ENCODE results near the gene OR6B2. TPM values are rescaled to one million over a fixed set of nuclear protein-coding genes. Genes with fewer than 3 reads are reported as not detected.

Gene OR6B2
- polyA plus RNA-seq, 1 donor from 2014 or later: not detected

DNA sequence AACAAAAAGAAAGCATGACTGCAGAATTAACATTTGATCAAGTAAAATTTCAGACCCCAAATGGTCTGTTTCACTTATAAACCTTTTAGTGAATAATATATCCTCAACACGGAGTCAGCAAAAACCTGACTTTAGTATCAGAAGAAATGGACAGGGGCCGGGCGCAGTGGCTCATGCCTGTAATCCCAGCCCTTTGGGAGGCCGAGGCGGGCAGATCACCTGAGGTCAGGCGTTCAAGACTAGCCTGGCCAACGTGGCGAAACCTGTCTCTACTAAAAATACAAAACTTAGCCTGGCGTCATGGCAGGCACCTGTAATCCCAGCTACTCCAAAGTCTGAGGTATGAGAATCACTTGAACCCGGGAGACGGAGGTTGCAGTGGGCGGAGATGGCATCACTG, 20.0 kb upstream of the OR6B2 start:
- Histone ChIP-seq H3K9ac (ENCODE audit: low read length) (no peak overlapping the region), H3K27me3 (ENCODE audit: insufficient read depth, low read depth, low read length) (no peaks in the 10 kb centered on the region), H3K36me3 (ENCODE audit: insufficient read depth, low read length) (no peaks in the 10 kb centered on the region), H3K4me3 (ENCODE audit: low read length) (no peak overlapping the region), H3K27ac (ENCODE audit: low read length) (no peak overlapping the region), H3K79me2 (replicated peaks; ENCODE audit: insufficient read depth, low read length) (no peaks in the 10 kb centered on the region), H3F3A (ENCODE audit: insufficient read depth, low read length, poor library complexity, severe bottlenecking) (no peaks in the 10 kb centered on the region), H3K4me2 (ENCODE audit: low read length) (no peak overlapping the region), H3K9me3 (ENCODE audit: low read length) (no peaks in the 10 kb centered on the region), H2AFZ (ENCODE audit: low read depth, low read length) (no peak overlapping the region), H4K20me1 (ENCODE audit: insufficient read depth) (no peaks in the 10 kb centered on the region), H3K9me2 (ENCODE audit: insufficient read depth, low read length) (no peaks in the 10 kb centered on the region)
- TF ChIP-seq RAD21 (conservative IDR thresholded peaks at IDR 0.05) (no peak), POLR2AphosphoS5 (IDR thresholded peaks at IDR 0.05) (no peak), SMC3 (conservative IDR thresholded peaks at IDR 0.05; ENCODE audit: poor library complexity) (no peak), EZH2 (IDR thresholded peaks at IDR 0.05; ENCODE audit: borderline replicate concordance, insufficient read depth, low read length, poor library complexity, severe bottlenecking) (no peak), MXI1 (conservative IDR thresholded peaks at IDR 0.05; ENCODE audit: poor library complexity, severe bottlenecking) (no peak), TAF1 (IDR thresholded peaks at IDR 0.05; ENCODE audit: low read depth) (no peak), EP300 (conservative IDR thresholded peaks at IDR 0.05; ENCODE audit: poor library complexity, severe bottlenecking) (no peak)
- TF ChIP-seq, protein P1, sequence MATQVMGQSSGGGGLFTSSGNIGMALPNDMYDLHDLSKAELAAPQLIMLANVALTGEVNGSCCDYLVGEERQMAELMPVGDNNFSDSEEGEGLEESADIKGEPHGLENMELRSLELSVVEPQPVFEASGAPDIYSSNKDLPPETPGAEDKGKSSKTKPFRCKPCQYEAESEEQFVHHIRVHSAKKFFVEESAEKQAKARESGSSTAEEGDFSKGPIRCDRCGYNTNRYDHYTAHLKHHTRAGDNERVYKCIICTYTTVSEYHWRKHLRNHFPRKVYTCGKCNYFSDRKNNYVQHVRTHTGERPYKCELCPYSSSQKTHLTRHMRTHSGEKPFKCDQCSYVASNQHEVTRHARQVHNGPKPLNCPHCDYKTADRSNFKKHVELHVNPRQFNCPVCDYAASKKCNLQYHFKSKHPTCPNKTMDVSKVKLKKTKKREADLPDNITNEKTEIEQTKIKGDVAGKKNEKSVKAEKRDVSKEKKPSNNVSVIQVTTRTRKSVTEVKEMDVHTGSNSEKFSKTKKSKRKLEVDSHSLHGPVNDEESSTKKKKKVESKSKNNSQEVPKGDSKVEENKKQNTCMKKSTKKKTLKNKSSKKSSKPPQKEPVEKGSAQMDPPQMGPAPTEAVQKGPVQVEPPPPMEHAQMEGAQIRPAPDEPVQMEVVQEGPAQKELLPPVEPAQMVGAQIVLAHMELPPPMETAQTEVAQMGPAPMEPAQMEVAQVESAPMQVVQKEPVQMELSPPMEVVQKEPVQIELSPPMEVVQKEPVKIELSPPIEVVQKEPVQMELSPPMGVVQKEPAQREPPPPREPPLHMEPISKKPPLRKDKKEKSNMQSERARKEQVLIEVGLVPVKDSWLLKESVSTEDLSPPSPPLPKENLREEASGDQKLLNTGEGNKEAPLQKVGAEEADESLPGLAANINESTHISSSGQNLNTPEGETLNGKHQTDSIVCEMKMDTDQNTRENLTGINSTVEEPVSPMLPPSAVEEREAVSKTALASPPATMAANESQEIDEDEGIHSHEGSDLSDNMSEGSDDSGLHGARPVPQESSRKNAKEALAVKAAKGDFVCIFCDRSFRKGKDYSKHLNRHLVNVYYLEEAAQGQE (IDR thresholded peaks at IDR 0.05; ENCODE audit: borderline replicate concordance): no peak
- TF ChIP-seq, protein P2, sequence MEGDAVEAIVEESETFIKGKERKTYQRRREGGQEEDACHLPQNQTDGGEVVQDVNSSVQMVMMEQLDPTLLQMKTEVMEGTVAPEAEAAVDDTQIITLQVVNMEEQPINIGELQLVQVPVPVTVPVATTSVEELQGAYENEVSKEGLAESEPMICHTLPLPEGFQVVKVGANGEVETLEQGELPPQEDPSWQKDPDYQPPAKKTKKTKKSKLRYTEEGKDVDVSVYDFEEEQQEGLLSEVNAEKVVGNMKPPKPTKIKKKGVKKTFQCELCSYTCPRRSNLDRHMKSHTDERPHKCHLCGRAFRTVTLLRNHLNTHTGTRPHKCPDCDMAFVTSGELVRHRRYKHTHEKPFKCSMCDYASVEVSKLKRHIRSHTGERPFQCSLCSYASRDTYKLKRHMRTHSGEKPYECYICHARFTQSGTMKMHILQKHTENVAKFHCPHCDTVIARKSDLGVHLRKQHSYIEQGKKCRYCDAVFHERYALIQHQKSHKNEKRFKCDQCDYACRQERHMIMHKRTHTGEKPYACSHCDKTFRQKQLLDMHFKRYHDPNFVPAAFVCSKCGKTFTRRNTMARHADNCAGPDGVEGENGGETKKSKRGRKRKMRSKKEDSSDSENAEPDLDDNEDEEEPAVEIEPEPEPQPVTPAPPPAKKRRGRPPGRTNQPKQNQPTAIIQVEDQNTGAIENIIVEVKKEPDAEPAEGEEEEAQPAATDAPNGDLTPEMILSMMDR (IDR thresholded peaks at IDR 0.05; ENCODE audit: poor library complexity, severe bottlenecking): no peak

DNA sequence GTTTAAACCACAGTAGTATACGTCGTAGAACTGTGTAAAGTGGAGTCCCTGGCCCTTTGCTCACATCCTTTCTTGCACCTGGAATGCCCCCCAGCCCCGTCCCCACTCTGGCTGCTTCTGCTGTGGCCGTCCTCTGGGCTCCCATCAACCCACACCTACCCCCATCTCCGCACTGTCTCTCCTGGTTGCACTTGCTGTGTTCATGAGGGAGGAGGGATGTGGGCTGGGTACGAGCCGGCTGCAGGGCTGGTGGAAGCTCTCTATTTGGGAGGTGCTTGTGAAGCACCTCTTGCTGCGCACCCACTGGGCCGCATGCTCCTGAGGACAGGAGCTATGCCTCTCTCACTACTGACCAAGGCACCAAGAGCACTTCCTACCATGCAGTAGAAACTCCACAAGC, 18.0 kb upstream of the OR6B2 start:
- H3K36me3 ChIP-seq (ENCODE audit: insufficient read depth, low read length): no peaks in the 10 kb centered on the region
- no peak overlapping the region for H3K27ac ChIP-seq (ENCODE audit: low read length)
- no peak overlapping the region for H3K4me2 ChIP-seq (ENCODE audit: low read length)
- no peaks in the 10 kb centered on the region for H3K79me2 ChIP-seq (replicated peaks; ENCODE audit: insufficient read depth, low read length)
- H2AFZ ChIP-seq (ENCODE audit: low read depth, low read length): no peak overlapping the region
- no peaks in the 10 kb centered on the region for H3K9me2 ChIP-seq (ENCODE audit: insufficient read depth, low read length)
- H3K4me3 ChIP-seq (ENCODE audit: low read length): no peak overlapping the region
- H3K27me3 ChIP-seq (ENCODE audit: insufficient read depth, low read depth, low read length): no peaks in the 10 kb centered on the region
- H4K20me1 ChIP-seq (ENCODE audit: insufficient read depth): no peaks in the 10 kb centered on the region
- H3K9ac ChIP-seq (ENCODE audit: low read length): no peak overlapping the region
- no peaks in the 10 kb centered on the region for H3K9me3 ChIP-seq (ENCODE audit: low read length)
- no peak for TF ChIP-seq SMC3 (conservative IDR thresholded peaks at IDR 0.05; ENCODE audit: poor library complexity)
- no peak for TF ChIP-seq TAF1 (IDR thresholded peaks at IDR 0.05; ENCODE audit: low read depth)
- TF ChIP-seq, protein P2 (IDR thresholded peaks at IDR 0.05; ENCODE audit: poor library complexity, severe bottlenecking): no peak
- TF ChIP-seq EZH2 (IDR thresholded peaks at IDR 0.05; ENCODE audit: borderline replicate concordance, insufficient read depth, low read length, poor library complexity, severe bottlenecking): no peak
- no peak for TF ChIP-seq MXI1 (conservative IDR thresholded peaks at IDR 0.05; ENCODE audit: poor library complexity, severe bottlenecking)
- no peak for TF ChIP-seq EP300 (conservative IDR thresholded peaks at IDR 0.05; ENCODE audit: poor library complexity, severe bottlenecking)
- TF ChIP-seq, protein P1 (IDR thresholded peaks at IDR 0.05; ENCODE audit: borderline replicate concordance): no peak
- no peak for TF ChIP-seq POLR2AphosphoS5 (IDR thresholded peaks at IDR 0.05)
- no peak for TF ChIP-seq RAD21 (conservative IDR thresholded peaks at IDR 0.05)
- no peaks in the 10 kb centered on the region for H3F3A ChIP-seq (ENCODE audit: insufficient read depth, low read length, poor library complexity, severe bottlenecking)

Data from neural cell (in vitro differentiated cells).